GM21717 (cell line): Measurements from ENCODE around the gene HYOU1.
A peak's percentile ranks its signal among the peaks of the same experiment; 100 is the strongest.
"Not testable (repeated sequence)": the region's sequence is repeated elsewhere in the genome, so short reads cannot be mapped to it uniquely, and the experiment has no call there.

Source experiments
- ATAC-seq: cut with Tn5 transposase; IDR thresholded peaks from one replicate; pipeline ENCODE4 v1.9.1; 2021; ENCODE audit warnings: mild to moderate bottlenecking, moderate library complexity; ENCODE audit not compliant: unreplicated experiment

Gene HYOU1

GRCh38 chr11:119057000-119057769 is at the start of gene HYOU1:
HYOU1 (minus strand) TSS chr11:119057205; CDS start chr11:119056160, 1,045 bp downstream.
- ATAC-seq, result peak; percentile 80

- ATAC-seq, result no peak
Observed at GRCh38 chr11:119103793-119104192, 46.8 kb upstream of the HYOU1 start.

GRCh38 chr11:119103161-119103664 is 46.2 kb upstream of the HYOU1 start:
- not testable (repeated sequence) for ATAC-seq

GRCh38 chr11:119101759-119102423 is 44.9 kb upstream of the HYOU1 start, which contains the start of gene DPAGT1:
DPAGT1 (minus strand) TSS chr11:119101853; CDS start chr11:119101655, 198 bp downstream.
- peak; percentile 72 for ATAC-seq

- ATAC-seq, result peak; percentile 11
Observed at GRCh38 chr11:119100994-119101758, 44.2 kb upstream of the HYOU1 start.

- no peak for ATAC-seq
Observed at GRCh38 chr11:119100246-119100970, 43.4 kb upstream of the HYOU1 start.

- ATAC-seq, result no peak
Observed at GRCh38 chr11:119099711-119100110, 42.7 kb upstream of the HYOU1 start.

GRCh38 chr11:119095066-119095880 is 38.3 kb upstream of the HYOU1 start:
- ATAC-seq, result peak; percentile 67

- ATAC-seq, result peak; percentile 30
Observed at GRCh38 chr11:119094816-119095065, 37.7 kb upstream of the HYOU1 start.

- peak; percentile 9 for ATAC-seq
Observed at GRCh38 chr11:119093942-119094815, 37.2 kb upstream of the HYOU1 start.

- no peak for ATAC-seq
Observed at GRCh38 chr11:119092880-119093842, 36.2 kb upstream of the HYOU1 start.

GRCh38 chr11:119091966-119092879 is 35.2 kb upstream of the HYOU1 start:
- no peak for ATAC-seq

GRCh38 chr11:119091178-119091577 is 34.2 kb upstream of the HYOU1 start:
- ATAC-seq, result no peak

GRCh38 chr11:119089319-119089718 is 32.3 kb upstream of the HYOU1 start:
- ATAC-seq, result no peak

- ATAC-seq, result no peak
Observed at GRCh38 chr11:119088406-119088805, 31.4 kb upstream of the HYOU1 start.

GRCh38 chr11:119087747-119088241 is 30.8 kb upstream of the HYOU1 start:
- no peak for ATAC-seq

- ATAC-seq, result no peak
Observed at GRCh38 chr11:119087123-119087522, 30.1 kb upstream of the HYOU1 start.
